Measurements from ENCODE around the gene APCDD1.

The APCDD1 gene

DNA sequence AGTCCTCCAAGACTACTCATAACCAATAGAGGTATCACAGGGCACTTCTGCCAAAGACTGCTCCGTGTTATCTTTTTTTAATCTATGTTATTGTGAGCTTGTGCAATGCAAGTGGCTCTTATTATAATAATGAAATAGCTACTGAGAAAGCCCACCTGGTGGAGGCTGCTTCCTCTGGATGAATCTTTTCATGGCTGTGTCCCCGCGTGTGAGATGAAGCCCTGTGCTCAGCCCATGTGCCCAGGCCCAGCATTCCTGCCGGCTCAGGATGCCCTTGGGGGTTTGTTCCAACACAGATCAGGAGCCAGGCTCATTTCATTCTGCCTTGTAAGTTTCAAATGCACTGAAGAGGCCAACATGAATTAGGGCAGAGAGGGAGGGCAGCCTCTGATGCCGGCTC is 18.7 kb downstream of the APCDD1 start:
- TF ChIP-seq EP300 (IDR thresholded peaks at IDR 0.05; ENCODE audit: borderline replicate concordance) = no peak
- TF ChIP-seq NFIC (IDR thresholded peaks at IDR 0.05) = no peak
- TF ChIP-seq TCF12 (IDR thresholded peaks at IDR 0.05; ENCODE audit: low read depth) = no peak
- no peak for TF ChIP-seq TAF1 (IDR thresholded peaks at IDR 0.05; ENCODE audit: low read depth)

DNA sequence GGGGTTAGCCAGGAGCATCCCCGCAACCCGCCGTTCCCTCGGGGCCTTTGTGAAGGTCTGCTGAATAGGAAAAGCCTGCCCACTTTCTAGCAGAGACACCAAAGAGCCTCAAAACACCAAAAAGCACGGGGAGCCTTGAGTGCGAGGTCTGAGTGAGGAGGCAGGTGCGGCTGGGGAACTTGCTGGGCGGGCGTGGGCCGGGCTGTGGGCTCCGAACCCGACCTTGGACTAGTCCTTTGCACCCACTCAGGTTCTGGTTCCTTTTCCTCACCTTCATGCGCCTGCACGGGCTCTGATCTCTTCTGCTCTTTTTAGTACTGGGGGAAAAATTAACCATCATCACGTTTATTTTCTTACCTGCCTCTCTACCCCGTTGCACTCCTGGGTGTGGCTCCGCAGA is 19.9 kb downstream of the APCDD1 start:
- TF ChIP-seq, protein P1, sequence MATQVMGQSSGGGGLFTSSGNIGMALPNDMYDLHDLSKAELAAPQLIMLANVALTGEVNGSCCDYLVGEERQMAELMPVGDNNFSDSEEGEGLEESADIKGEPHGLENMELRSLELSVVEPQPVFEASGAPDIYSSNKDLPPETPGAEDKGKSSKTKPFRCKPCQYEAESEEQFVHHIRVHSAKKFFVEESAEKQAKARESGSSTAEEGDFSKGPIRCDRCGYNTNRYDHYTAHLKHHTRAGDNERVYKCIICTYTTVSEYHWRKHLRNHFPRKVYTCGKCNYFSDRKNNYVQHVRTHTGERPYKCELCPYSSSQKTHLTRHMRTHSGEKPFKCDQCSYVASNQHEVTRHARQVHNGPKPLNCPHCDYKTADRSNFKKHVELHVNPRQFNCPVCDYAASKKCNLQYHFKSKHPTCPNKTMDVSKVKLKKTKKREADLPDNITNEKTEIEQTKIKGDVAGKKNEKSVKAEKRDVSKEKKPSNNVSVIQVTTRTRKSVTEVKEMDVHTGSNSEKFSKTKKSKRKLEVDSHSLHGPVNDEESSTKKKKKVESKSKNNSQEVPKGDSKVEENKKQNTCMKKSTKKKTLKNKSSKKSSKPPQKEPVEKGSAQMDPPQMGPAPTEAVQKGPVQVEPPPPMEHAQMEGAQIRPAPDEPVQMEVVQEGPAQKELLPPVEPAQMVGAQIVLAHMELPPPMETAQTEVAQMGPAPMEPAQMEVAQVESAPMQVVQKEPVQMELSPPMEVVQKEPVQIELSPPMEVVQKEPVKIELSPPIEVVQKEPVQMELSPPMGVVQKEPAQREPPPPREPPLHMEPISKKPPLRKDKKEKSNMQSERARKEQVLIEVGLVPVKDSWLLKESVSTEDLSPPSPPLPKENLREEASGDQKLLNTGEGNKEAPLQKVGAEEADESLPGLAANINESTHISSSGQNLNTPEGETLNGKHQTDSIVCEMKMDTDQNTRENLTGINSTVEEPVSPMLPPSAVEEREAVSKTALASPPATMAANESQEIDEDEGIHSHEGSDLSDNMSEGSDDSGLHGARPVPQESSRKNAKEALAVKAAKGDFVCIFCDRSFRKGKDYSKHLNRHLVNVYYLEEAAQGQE (IDR thresholded peaks at IDR 0.05; ENCODE audit: low read depth) = no peak
- TF ChIP-seq NFIC (IDR thresholded peaks at IDR 0.05) = no peak
- TF ChIP-seq FOXM1 (IDR thresholded peaks at IDR 0.05; ENCODE audit: borderline replicate concordance, low read depth) = no peak
- no peak for TF ChIP-seq EP300 (IDR thresholded peaks at IDR 0.05; ENCODE audit: borderline replicate concordance)
- TF ChIP-seq CREB1 (IDR thresholded peaks at IDR 0.05; ENCODE audit: low read depth) = no peak
- TF ChIP-seq ZBTB7A (IDR thresholded peaks at IDR 0.05; ENCODE audit: low read depth) = no peak
- TF ChIP-seq, protein P2, sequence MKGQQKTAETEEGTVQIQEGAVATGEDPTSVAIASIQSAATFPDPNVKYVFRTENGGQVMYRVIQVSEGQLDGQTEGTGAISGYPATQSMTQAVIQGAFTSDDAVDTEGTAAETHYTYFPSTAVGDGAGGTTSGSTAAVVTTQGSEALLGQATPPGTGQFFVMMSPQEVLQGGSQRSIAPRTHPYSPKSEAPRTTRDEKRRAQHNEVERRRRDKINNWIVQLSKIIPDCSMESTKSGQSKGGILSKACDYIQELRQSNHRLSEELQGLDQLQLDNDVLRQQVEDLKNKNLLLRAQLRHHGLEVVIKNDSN (IDR thresholded peaks at IDR 0.05) = no peak
- no peak for TF ChIP-seq RAD21 (IDR thresholded peaks at IDR 0.05; ENCODE audit: low read depth)
- TF ChIP-seq TCF12 (IDR thresholded peaks at IDR 0.05; ENCODE audit: low read depth) = no peak
- TF ChIP-seq EGR1 (IDR thresholded peaks at IDR 0.05) = no peak

DNA sequence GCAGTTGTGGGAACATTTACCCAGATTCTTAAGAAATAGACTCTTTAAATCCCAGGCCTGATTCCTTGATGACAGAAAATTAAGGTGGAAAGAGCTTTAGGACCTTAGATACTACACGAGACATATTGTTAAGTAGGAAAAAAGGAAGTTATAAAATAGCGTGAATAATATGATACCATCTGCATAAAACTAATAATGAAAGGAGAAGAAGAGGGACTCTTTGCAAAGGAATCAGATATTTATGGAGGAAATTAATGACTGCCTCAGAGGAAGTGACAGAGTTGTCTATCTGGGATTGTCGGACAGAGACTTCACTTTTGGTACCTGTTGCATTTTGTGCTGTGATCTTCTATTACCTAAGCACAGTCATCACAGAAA is 20.8 kb downstream of the APCDD1 start:
- TF ChIP-seq EP300 (IDR thresholded peaks at IDR 0.05; ENCODE audit: borderline replicate concordance) (no peak), NFIC (IDR thresholded peaks at IDR 0.05) (no peak), ZBTB7A (IDR thresholded peaks at IDR 0.05; ENCODE audit: low read depth) (no peak), YY1 (IDR thresholded peaks at IDR 0.05; ENCODE audit: low read depth) (no peak), TEAD4 (IDR thresholded peaks at IDR 0.05) (no peak), FOXM1 (IDR thresholded peaks at IDR 0.05; ENCODE audit: borderline replicate concordance, low read depth) (no peak), TAF1 (IDR thresholded peaks at IDR 0.05; ENCODE audit: low read depth) (no peak), CREB1 (IDR thresholded peaks at IDR 0.05; ENCODE audit: low read depth) (no peak), RAD21 (IDR thresholded peaks at IDR 0.05; ENCODE audit: low read depth) (no peak), EGR1 (IDR thresholded peaks at IDR 0.05) (no peak), TCF12 (IDR thresholded peaks at IDR 0.05; ENCODE audit: low read depth) (no peak), CEBPB (IDR thresholded peaks at IDR 0.05) (no peak)
- TF ChIP-seq, protein P3, sequence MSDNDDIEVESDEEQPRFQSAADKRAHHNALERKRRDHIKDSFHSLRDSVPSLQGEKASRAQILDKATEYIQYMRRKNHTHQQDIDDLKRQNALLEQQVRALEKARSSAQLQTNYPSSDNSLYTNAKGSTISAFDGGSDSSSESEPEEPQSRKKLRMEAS (IDR thresholded peaks at IDR 0.05) = no peak
- TF ChIP-seq, protein P2 (IDR thresholded peaks at IDR 0.05) = no peak
- TF ChIP-seq, protein P1 (IDR thresholded peaks at IDR 0.05; ENCODE audit: low read depth) = no peak

DNA sequence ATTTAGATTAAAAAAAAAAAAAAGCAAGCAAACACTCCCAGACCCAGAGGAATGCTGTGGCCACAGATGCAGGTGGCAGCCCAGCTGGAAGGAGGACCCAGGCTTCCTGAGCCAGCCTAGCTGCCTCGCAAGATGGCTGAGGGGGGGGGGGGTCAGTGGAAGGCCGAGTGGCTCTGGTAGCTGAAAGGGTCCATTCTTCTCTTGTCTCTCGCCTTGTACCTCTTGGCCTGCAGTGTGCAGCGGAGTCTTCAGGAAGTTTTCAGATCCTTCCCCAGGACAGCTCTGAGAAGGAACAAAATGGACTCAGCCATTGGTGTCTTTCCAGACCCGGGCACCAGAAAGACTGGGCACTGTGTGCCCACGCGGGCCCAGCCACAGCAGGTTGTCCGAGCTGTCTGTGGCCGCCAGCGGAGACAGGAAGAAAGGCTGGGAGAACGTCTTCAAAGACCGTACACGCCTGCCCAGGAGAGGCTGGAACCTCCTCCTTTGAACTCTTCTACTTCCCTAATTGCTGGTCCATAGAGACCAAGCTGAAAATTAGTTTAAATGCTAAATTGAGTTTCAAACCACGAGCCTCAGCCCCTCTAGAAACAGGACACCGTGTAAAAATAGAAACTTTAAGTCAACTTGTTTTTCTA is 21.3 kb downstream of the APCDD1 start:
- TF ChIP-seq, protein P1 (IDR thresholded peaks at IDR 0.05; ENCODE audit: low read depth) = no peak
- TF ChIP-seq NFIC (IDR thresholded peaks at IDR 0.05) = no peak
- TF ChIP-seq EGR1 (IDR thresholded peaks at IDR 0.05) = no peak
- no peak for TF ChIP-seq RAD21 (IDR thresholded peaks at IDR 0.05; ENCODE audit: low read depth)

DNA sequence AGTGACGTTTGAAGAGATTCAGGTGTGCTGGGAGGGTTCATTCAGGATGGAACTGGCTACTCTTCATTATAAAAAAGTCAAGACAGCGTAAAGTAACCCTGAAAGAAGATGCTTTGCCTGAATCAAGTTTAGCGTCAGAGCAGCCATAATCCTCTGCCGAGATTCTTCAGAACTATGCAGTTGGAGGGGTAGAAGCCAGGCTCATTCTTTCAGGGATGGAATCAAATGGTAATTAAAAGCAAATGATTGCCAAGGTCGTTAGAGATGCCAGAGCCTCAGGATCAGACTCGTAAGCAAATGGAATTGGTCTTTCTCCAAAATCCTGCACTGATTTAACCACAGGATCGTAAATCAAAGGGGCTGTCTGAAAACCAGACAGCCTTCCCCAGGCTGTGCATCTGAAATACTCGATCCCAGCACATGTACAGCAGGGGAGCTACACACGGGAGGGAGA is 21.9 kb downstream of the APCDD1 start:
- TF ChIP-seq RAD21 (IDR thresholded peaks at IDR 0.05; ENCODE audit: low read depth) = no peak

Data from Ishikawa (cell line).